ENCODE results near the gene STK33.

STK33 gene

DNA sequence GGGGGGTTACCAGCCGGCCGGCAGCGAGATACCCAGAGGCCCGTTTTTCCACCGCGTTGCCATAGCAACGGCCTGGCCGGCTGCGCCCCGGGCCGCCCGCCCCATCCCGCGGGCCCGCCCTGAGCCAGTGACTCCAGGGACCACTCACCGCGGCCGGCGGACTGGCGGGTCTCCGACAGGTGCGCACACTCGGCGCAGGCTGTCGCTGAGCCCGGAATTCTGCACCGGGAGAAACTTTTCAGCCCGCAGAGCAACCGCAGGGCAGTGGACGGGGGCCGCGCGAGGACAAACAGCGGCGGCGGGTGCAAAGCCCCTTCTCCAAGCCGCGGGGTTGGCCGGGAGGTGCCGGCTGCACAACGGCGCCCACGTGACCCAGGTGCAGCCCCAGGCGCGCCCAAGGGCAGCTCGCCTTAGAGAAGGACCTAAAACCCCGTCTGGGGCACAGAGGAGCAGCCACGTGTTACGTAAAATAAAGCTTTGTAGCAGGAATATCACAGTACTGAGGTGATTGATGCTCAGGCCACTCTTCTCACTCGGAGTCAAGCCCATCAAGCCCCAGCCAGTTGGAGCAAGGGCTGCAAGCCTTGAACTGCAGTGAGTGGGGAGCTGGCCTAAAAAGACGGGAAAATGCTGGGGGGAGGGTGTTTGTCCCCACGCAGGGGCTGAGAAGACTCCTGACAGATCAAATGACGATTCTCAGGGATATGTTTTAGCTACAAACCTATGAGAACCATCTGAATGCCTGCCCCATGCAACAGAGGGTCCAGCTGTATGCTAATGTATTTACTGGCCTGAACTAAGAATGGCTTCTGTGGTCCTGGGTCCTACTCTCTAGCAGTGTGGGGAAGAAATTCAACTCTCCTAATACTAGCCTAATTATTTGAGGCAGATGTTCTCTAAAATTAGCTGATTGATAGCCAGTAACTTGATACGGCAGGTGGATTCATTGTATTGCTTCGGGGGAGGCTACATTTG, at the start of gene STK33:
Gene STK33 (minus strand): TSS at position 294 of the 975 bp plus-strand sequence. CDS start 119,323 bp downstream, outside the sequence.
- TF ChIP-seq, protein P1, sequence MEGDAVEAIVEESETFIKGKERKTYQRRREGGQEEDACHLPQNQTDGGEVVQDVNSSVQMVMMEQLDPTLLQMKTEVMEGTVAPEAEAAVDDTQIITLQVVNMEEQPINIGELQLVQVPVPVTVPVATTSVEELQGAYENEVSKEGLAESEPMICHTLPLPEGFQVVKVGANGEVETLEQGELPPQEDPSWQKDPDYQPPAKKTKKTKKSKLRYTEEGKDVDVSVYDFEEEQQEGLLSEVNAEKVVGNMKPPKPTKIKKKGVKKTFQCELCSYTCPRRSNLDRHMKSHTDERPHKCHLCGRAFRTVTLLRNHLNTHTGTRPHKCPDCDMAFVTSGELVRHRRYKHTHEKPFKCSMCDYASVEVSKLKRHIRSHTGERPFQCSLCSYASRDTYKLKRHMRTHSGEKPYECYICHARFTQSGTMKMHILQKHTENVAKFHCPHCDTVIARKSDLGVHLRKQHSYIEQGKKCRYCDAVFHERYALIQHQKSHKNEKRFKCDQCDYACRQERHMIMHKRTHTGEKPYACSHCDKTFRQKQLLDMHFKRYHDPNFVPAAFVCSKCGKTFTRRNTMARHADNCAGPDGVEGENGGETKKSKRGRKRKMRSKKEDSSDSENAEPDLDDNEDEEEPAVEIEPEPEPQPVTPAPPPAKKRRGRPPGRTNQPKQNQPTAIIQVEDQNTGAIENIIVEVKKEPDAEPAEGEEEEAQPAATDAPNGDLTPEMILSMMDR (IDR thresholded peaks at IDR 0.05): no peak
- H3K27me3 ChIP-seq: peaks cover 0 to 40% of the 10 kb centered on the region in 2 donors
- DNase-seq: no peak
- no peaks in the 10 kb centered on the region for H3K36me3 ChIP-seq
- H3K4me1 ChIP-seq: peaks cover 0 to 11% (median 9%) of the 10 kb centered on the region in 4 donors
- H3K4me3 ChIP-seq: peak within 1 kb of the TSS; percentile 15 to 48
- intact Hi-C loops (cut with DNase I; ENCODE audit: low total_unique reads): no loop called here
- H3K9me3 ChIP-seq: no peaks in the 10 kb centered on the region
- H3K27ac ChIP-seq: no peak within 1 kb of the TSS

DNA sequence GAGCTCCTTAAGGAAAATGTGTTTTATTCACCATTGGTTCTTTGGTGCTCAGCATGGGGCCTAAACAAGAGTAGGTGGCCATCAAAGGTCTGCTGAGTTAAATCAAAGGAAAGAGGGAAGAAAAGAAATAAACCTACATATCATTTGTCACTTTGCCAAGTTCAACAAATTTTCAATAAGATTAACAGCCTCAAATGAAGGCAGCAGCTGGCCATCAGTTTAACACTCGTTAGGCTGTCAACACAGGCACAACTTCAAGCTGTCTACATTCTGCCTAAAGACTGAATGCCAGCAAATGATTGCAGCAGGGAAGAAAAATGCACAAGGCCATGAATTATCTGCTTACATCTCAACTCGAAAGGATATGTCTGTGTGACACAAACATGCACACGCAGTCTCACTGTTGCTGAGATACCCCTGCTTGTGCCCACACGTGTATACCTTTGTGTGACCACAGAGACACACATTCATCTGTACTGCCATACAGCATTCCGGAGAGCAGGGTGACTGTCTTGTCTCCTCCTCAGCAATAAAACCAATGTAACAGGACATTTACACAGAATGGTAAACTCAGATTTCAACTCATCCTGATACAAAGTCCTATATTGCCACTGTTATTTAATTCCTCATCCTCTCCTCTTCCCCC, 48.3 kb upstream of the STK33 start:
- Histone ChIP-seq H3K36me3 (peaks cover 55 to 95% (median 58%) of the 10 kb centered on the region in 3 donors), H3K9me3 (no peaks in the 10 kb centered on the region), H3K27ac (no peak overlapping the region), H3K27me3 (no peaks in the 10 kb centered on the region), H3K4me3 (no peak overlapping the region), H3K4me1 (no peaks in the 10 kb centered on the region)
- intact Hi-C loops (cut with DNase I; ENCODE audit: low total_unique reads): no loop called here
- TF ChIP-seq, protein P1 (IDR thresholded peaks at IDR 0.05): no peak
- no peak for DNase-seq

DNA sequence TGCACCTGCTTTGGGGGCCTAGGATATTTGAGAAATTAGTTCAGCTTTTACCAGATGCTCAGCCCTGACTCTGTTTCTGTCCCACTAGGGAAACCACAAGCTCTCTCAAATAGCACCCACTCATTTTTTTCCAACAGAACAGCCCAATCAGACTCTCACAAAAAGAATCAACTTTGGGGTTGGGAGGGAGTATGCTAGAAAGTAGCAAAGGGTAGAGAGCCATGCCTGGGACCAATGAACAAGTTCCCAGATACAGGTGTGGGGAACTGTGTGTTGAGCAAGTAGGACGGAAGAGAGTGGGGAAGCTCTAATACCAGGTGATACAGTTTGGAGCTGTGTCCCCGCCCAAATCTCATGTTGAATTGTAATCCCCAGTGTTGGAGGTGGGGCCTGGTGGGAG, 47.3 kb upstream of the STK33 start:
- intact Hi-C loops (cut with DNase I; ENCODE audit: low total_unique reads): no loop called here
- H3K9me3 ChIP-seq: peaks cover 0 to 1% (median under 1%) of the 10 kb centered on the region in 3 donors
- TF ChIP-seq, protein P1 (IDR thresholded peaks at IDR 0.05): no peak
- no peaks in the 10 kb centered on the region for H3K27me3 ChIP-seq
- DNase-seq: no peak
- H3K27ac ChIP-seq: no peak overlapping the region
- no peaks in the 10 kb centered on the region for H3K4me1 ChIP-seq
- H3K36me3 ChIP-seq: peaks cover 59 to 96% (median 62%) of the 10 kb centered on the region in 3 donors
- H3K4me3 ChIP-seq: no peak overlapping the region

DNA sequence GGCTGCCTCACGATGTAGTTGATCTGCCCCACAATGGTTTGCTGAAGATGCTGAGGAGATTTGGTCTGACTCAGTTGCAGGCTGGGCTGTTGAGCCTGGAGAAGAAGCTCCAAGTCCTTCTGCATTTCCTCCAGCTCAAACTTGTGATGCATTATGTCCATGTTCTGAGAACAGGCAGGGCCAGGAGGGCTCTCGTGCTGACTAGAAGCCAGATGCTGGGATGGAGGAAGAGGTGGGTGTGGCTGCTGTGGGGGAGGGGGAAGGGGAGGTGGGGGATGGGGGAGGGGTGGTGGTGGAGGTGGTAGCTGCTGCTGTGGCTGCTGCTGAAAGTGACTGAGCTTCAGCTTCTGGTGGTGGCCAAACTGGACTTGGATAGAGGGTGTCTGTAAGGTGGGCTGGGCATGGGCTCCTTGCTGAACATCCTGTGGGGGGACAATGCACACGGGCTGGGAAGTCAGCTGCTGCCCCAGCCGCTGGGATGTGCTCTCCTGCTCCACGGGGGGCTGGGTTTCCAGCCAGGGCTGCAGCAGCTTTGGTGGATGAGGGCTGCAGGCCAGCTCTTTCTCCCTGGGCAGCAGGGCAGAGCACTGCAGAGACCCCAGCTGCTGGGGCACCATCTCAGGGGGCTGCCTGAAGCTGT, 46.4 kb upstream of the STK33 start:
- no peak overlapping the region for H3K4me3 ChIP-seq
- peaks cover 54 to 96% (median 58%) of the 10 kb centered on the region in 3 donors for H3K36me3 ChIP-seq
- no peak for DNase-seq
- H3K27me3 ChIP-seq: no peaks in the 10 kb centered on the region
- peaks cover 0 to 4% (median 4%) of the 10 kb centered on the region in 3 donors for H3K9me3 ChIP-seq
- intact Hi-C loops (cut with DNase I; ENCODE audit: low total_unique reads): no loop called here
- no peak overlapping the region for H3K27ac ChIP-seq
- TF ChIP-seq, protein P1 (IDR thresholded peaks at IDR 0.05): no peak
- no peaks in the 10 kb centered on the region for H3K4me1 ChIP-seq

DNA sequence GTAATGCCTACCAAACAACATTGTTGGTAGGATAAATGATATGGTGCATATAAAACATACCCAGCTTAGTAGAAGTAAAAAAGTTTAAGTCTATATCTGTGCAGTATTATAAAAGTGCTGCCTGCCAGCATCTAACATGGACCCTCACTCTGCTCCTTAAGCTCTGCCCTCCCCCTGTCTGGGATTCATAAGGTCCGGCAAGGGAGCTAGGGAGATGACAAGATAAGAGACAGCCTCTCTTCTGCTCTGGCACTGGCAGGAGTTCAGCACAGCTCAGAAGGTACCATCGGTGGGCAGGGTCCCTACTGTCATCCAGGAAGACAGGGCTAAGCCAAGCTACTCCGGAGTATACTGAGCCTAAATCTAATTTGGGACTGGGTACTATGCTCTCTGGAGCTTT, 45.6 kb upstream of the STK33 start:
- Histone ChIP-seq H3K27me3 (no peaks in the 10 kb centered on the region), H3K27ac (no peak overlapping the region), H3K4me3 (no peak overlapping the region), H3K4me1 (no peaks in the 10 kb centered on the region), H3K9me3 (peaks cover 0 to 4% (median 4%) of the 10 kb centered on the region in 3 donors), H3K36me3 (peaks cover 51 to 96% (median 53%) of the 10 kb centered on the region in 3 donors)
- TF ChIP-seq, protein P1 (IDR thresholded peaks at IDR 0.05): no peak
- intact Hi-C loops (cut with DNase I; ENCODE audit: low total_unique reads): no loop called here
- no peak for DNase-seq

Measured in tibial artery (tissue), 4 donors.